Ishikawa (cell line): ENCODE data around the gene AKT1S1.

ENCODE experiments used
- CEBPB ChIP-seq: IDR thresholded peaks from 2 replicates; pipeline ENCODE4 v1.6.1; 2012
- CREB1 ChIP-seq: IDR thresholded peaks from 2 replicates; pipeline ENCODE4 v1.6.1; 2012; ENCODE audit warnings: low read depth
- EGR1 ChIP-seq: IDR thresholded peaks from 2 replicates; pipeline ENCODE4 v1.6.1; 2012
- EP300 ChIP-seq: IDR thresholded peaks from 2 replicates; pipeline ENCODE4 v1.6.1; 2012; ENCODE audit warnings: borderline replicate concordance
- FOXM1 ChIP-seq: IDR thresholded peaks from 2 replicates; pipeline ENCODE4 v1.6.1; 2012; ENCODE audit warnings: low read depth, borderline replicate concordance
- NFIC ChIP-seq: IDR thresholded peaks from 2 replicates; pipeline ENCODE4 v1.6.1; 2012
- RAD21 ChIP-seq: IDR thresholded peaks from 2 replicates; pipeline ENCODE4 v1.6.1; 2012; ENCODE audit warnings: low read depth
- REST ChIP-seq: IDR thresholded peaks from 2 replicates; pipeline ENCODE4 v1.6.1; 2012; ENCODE audit warnings: low read depth, mild to moderate bottlenecking
- TAF1 ChIP-seq: IDR thresholded peaks from 2 replicates; pipeline ENCODE4 v1.6.1; 2012; ENCODE audit warnings: low read depth, mild to moderate bottlenecking
- TCF12 ChIP-seq: IDR thresholded peaks from 2 replicates; pipeline ENCODE4 v1.6.1; 2012; ENCODE audit warnings: low read depth
- TEAD4 ChIP-seq: IDR thresholded peaks from 2 replicates; pipeline ENCODE4 v1.6.1; 2012
- YY1 ChIP-seq: IDR thresholded peaks from 2 replicates; pipeline ENCODE4 v1.6.1; 2012; ENCODE audit warnings: low read depth
- ZBTB7A ChIP-seq: IDR thresholded peaks from 2 replicates; pipeline ENCODE4 v1.6.1; 2012; ENCODE audit warnings: low read depth
- TF ChIP-seq, protein P1 (sequence below): IDR thresholded peaks from 2 replicates; pipeline ENCODE4 v1.6.1; 2012
- TF ChIP-seq, protein P2 (sequence below): IDR thresholded peaks from 2 replicates; pipeline ENCODE4 v1.6.1; 2012

Gene AKT1S1

DNA sequence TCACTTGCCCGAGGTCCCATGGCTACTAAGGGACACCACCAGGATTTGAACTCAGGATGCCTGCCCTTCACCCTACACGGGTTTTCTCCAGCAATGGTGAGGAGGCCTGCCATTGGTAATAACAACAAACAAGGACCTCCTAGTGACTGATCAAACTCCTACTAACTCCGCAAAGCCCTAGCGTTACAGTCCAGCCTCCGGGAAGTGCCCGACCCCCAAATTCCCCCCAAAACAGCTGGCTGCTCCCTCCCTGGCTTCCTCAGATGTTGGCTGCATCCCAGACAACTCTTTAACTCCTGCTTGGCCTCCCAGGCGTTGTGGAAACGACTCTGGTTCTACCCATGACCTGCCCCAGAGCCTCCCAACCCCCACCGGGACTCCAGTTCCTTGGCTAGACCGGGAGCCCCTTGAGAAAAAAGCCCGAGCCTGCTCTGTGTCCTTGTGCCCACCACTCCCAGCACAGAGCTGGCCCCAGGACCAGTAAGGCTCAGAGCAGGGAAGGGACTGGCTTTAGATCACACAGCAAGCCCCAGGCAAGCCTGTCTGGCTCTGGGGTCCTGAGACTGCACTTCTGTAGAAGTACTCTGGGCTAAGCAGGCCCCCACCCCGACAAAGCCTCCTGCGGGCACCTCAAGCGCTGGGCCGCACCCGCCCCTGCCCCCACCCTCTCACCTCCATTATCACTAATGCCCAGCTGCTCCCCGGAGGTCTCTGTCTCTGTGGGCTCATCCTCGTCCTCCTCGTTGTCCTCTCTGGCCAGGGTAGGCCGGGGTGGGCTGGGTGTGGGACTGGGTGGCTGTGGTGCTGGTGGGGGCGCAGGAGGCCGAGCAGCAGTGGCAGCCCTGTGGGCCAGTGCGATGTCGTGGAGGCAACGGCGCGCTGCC, 4.7 kb downstream of the AKT1S1 start:
- TF ChIP-seq REST (no peak), CEBPB (no peak), TEAD4 (no peak), FOXM1 (no peak), NFIC (no peak), EP300 (no peak), TCF12 (no peak), ZBTB7A (no peak), CREB1 (no peak), YY1 (no peak)
- TF ChIP-seq, protein P1, sequence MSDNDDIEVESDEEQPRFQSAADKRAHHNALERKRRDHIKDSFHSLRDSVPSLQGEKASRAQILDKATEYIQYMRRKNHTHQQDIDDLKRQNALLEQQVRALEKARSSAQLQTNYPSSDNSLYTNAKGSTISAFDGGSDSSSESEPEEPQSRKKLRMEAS: no peak

GRCh38 chr19:49871349-49871985, 5.7 kb downstream of the AKT1S1 start:
- TF ChIP-seq, protein P2, sequence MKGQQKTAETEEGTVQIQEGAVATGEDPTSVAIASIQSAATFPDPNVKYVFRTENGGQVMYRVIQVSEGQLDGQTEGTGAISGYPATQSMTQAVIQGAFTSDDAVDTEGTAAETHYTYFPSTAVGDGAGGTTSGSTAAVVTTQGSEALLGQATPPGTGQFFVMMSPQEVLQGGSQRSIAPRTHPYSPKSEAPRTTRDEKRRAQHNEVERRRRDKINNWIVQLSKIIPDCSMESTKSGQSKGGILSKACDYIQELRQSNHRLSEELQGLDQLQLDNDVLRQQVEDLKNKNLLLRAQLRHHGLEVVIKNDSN: no peak
- TF ChIP-seq EP300 (no peak), RAD21 (no peak), TAF1 (no peak), NFIC (no peak), CREB1 (no peak), EGR1 (no peak), TEAD4 (no peak), FOXM1 (no peak)
- TF ChIP-seq, protein P1: no peak

DNA sequence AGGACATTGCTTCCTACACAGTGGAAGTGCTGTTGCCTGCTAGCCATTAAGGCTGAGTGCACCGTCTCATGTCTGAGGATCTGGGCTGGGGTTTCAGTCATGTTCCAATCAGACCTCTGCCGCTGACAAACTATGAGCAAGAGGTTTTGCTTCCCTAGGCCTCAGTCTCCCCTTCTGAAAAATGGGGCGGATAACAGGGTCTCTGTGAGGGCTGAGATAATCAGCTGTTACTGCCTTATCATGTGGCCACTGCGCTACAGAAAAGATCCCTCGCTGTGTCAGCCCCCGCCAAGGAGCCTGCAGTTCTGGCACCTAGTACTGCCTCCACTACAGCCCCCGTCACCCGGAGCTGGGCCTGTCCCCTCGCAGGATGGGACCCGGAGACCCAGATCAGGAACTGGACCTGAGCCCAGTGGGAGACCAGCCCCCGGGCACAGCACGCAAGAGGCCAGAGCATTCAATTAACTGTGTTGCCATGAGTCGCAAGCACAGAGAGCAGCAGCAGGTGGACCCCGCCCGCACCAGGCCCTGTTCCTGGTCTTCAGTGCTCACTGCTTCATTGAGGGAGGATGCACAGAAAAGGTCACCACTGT, 6.8 kb downstream of the AKT1S1 start:
- TF ChIP-seq CEBPB: no peak
- TF ChIP-seq TEAD4: no peak
- no peak for TF ChIP-seq CREB1
- no peak for TF ChIP-seq TAF1
- TF ChIP-seq ZBTB7A: no peak
- no peak for TF ChIP-seq FOXM1
- no peak for TF ChIP-seq TCF12
- TF ChIP-seq, protein P1: no peak
- TF ChIP-seq YY1: no peak
- no peak for TF ChIP-seq EP300

DNA sequence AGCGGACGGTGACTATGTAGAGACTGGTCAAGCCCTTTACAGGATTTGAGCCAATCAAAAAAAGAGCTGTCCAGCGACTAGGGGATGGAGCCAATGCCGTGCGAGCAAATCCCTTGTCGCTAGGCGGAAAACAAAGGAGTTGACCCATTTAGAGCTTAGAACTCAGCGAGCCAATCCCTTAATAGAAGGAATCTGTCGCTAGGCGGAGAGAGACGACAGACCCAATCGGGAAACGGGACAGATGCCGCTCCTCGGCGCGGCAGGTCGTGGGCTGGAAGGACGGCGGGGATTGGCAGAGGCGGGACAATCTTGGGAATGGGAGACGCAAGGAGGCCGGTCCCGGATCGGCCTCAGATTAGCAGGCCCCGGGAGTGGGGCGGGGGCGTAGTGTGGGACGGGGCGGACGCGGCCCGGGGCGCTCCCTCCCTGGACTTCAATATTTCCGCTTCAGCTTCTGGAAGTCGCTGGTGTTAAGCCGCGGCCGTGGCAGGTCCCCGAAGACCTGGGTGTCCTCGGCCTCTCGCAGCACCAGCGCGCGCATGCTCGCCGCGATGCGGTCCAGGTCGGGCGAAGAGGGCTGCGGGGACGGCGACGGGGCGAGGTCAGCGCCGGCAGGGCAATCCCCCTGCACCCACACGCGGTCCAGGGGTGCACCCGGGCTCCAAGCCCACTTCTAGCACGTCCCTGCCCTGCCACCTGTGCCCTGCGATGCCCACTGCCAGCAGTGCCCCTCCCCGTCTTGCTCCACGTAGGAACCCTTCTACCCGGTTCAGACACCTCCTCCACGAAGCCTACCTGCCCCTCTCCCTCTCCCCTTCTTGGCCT, 7.5 kb downstream of the AKT1S1 start:
- peak; percentile 9; the same call in 1 of the 2 replicates for TF ChIP-seq FOXM1
- peak; percentile 52; the same call in 1 of the 2 replicates for TF ChIP-seq EP300
- TF ChIP-seq TAF1: peak; percentile 51
- peak; percentile 83 for TF ChIP-seq EGR1
- TF ChIP-seq, protein P1: peak; percentile 85
- peak; percentile 59; the same call in 1 of the 2 replicates for TF ChIP-seq CREB1
- no peak for TF ChIP-seq YY1
- no peak for TF ChIP-seq RAD21
- TF ChIP-seq TEAD4: no peak; the same call in 1 of the 2 replicates

DNA sequence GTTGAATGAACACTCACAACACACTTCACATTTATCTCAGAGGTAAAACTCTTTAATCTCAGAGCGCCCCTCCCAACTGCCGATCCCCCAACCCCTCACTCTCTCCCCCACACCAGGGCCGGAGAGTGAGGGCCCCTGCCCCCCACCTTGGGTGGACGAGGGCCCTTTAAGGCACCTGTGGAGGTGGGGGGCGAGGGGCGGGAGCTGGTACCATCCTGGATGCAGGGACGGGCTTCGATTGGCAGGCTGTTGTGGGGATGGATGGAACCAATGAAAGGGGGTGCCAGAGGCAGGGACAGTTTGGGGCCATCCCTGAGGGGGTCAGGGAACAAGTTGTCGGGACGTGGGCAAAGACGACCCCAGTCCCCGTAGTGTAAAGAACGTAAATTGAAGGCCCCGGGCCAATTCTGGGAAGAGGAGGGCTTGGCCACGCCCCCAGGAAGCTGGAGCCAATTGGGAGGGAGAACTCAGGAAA, 8.1 kb downstream of the AKT1S1 start:
- TF ChIP-seq, protein P1: peak; percentile 49; the same call in 1 of the 2 replicates
- TF ChIP-seq ZBTB7A (peak; percentile 79; the same call in 1 of the 2 replicates), YY1 (no peak)

DNA sequence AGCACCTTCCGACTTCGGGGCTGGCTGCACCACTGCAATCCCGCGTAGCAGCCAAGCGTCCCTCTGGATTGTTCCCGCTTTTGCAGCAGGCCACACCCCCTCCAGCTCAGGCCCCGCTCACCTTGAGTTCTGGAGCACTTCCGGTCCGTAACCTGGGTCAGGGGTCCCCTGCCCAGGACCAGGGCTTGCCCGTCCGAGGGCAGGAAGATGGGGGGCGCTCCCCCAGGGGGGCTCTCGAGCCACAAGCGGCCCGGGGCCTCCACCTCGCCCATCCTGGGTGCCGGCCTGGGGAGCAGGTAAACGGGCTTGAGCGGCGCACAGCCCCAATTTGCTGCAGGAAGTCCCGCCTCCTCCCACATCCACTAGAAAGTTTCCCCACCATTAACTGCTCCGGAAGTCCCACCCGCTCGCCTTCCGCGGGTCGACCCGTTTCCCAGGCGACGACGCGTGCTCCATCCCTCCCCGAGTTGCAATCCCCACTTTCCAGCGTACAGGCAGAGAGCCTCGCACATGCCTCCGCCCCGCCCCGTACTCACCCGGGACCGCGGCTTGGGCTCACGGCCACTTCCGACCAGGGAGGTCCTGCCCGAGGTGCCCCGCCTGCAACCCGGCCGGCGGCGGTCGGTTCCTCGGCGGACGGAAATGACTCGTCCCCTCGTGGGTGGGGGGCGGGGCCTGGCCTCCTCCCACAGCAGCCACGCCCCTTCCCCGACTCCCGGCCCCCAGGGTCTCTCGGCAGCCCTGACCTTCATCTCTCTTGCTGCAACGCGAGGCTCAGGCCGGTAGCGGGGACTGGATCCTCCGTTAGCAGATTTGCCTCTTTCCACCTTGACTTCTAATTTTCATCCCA, 10.0 kb downstream of the AKT1S1 start, which contains the start of gene PNKP:
PNKP (minus strand) TSS at position 644 of the 850 bp plus-strand sequence; CDS start at position 272, 372 bp downstream.
- TF ChIP-seq, protein P2: peak; percentile 64
- TF ChIP-seq EGR1 (peak; percentile 86), YY1 (peak; percentile 61), ZBTB7A (peak; percentile 37; the same call in 1 of the 2 replicates), CREB1 (peak; percentile 68), NFIC (0 out of 2 replicates have a peak, but pooled peaks have one; percentile 44), TAF1 (peak; percentile 48; the same call in 1 of the 2 replicates), CEBPB (no peak), RAD21 (no peak), REST (no peak), TEAD4 (no peak), EP300 (no peak), FOXM1 (peak; percentile 14; the same call in 1 of the 2 replicates), TCF12 (no peak; the same call in none of the 2 replicates)
- TF ChIP-seq, protein P1: peak; percentile 70
